Stimulated activated CD4-positive, alpha-beta T cell treated with anti-CD3 and anti-CD28 coated beads, Interleukin-15, amount 100 ng/mL, for 1 hour (primary cell): ENCODE data around the gene SDK1.

Source experiments
- DNase-seq, 2 donors: peaks; one replicate each; pipeline ENCODE4 v3.0.0-alpha.2; 2020; ENCODE audit warnings: low read depth in 1 of 2, low spot score in 1 of 2

The SDK1 gene

GRCh38 chr7:3866277-3866676, 565.2 kb downstream of the SDK1 start:
- no peak for DNase-seq

DNA sequence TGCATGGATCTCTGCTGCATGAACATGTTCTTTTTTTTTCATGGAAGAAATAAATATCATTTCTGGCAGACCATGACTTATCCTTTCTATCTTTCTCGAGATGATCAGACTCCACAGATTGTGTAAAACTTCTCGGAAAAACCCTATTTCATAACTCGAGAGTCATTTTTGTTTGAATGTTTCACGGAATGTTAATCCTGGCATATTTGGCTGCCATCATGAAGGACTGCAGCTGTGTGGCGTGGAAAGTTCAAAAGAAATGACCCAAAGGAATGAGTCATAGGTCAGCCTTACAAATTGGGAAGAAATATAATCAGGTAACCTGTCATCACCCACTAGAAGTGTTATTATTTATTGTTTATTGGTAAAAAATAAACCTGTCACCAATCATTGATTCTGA, 566.8 kb downstream of the SDK1 start:
- no peak for DNase-seq

- DNase-seq, result no peak
These were observed 578.5 kb downstream of the SDK1 start for GRCh38 chr7:3879355-3880075.

DNA sequence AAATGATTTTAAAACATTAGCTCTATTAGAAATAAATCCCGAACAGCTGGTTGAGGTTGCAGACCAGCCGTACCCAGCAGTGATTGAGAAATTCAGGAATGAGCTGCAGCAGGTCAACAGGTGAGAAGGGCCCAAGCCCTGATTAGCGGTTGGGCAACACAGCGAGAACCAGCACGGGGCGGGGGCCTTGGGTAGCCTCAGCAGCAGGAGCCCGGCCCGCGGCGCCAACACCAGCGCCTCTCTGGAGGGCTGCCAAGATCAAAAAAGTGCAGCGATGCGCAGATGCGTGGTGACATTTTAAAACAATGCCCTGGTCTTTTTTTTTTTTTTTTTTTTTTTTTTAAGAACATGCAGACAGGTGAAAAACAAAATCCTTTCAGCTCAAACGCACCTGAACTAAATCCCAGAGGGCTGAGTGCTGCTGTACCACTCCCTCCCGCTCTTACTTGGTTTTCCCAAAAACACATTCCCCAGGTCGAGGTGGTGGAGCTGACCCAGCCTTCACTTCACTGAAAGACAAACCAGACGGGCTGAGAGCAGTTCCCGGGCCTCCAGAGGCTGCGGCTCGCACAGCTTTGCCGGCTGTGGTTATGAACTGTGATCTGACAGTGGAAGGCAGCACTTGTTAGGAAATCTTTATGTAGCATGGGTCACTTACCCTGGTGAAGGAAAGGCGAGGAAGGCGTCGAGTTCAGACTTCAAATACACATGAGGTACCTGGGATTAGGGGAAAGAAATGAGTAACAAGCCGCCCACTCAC, 579.4 kb downstream of the SDK1 start:
- no peak for DNase-seq

DNA sequence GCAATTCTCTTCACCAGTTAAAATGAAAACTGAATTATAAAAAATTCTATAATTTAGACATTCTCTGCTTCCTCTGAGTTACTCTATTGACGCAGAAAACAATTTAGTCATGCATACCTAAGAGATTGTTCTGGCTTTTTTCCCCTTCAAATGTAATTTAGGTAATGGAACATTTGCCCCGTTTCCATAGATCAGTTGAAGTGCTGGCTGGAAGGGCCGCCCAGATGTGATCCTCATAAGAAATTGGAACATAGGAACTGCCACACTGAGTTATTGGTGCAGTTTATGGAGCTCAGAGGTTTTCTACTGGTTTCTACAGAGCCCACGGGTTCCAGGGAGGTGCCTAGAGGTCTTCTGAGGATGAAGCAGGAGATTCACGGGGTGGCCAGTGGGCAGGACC, 581.7 kb downstream of the SDK1 start:
- no peak for DNase-seq

DNA sequence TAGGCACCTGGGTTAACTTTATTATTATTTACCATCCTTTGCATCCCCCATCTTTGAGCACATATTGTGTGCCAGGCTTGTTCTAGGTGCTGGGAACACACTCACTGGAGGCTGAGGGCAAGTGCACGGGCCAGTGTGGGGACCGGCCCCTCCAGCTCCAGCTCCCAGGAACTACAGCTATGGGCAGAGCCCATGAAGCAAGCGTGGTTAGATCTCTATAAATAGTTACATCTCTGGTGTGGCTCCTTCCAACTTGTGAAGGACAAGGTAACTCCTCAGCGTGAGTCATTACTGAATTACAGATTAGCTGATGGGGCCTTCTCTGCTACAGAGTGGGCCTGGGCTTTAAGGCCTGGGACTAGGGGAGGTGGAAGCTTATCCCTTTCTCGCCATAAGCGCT, 583.5 kb downstream of the SDK1 start:
- no peak for DNase-seq

DNA sequence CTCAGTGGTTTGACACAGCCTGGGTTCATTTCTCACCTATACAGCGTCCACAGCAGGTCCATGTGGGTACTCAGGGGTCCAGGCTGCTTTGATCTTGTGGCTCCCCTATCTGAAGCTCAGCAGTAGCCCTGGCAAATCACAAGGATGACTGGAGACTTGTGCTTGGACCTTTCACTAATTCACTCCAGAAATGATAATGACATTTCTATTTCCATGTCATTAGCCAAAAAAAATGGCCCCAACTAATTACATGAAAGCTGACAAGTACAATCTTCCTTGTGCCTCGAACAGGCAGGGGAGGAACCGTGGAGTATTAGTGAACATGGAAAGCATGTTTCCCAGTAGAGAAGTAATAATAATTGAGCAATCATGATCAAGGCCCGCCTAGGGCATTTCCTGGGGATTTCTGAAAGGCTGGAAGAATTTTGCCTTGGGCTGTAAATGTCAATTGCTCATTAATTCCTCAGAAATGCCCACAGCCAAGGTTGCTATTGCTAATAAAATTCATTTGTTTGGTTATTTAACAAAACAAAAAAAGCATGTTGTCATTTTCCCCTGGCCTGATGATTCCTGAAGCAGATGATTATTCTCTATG, 586.1 kb downstream of the SDK1 start:
- no peak for DNase-seq

DNA sequence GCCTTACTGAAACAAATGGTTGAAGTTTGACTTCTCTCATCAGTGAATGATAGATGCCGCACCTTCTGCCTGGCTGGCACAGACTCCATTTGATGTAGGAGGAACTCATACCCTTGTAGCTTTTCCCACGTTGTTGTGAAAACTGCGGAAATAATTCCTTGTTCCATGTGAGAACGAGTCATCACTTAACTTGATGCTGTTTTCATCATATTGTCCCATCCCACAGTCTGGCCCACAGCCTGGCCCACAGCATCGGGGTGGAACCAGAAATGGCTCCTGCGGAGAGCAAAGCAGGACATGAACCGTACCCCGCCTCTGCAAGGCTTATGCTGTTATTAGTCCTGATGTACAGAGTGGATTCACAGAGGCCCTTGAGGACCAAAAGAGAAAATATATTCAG, 587.0 kb downstream of the SDK1 start:
- DNase-seq, result no peak

GRCh38 chr7:3892157-3892556, 591.1 kb downstream of the SDK1 start:
- no peak for DNase-seq

DNA sequence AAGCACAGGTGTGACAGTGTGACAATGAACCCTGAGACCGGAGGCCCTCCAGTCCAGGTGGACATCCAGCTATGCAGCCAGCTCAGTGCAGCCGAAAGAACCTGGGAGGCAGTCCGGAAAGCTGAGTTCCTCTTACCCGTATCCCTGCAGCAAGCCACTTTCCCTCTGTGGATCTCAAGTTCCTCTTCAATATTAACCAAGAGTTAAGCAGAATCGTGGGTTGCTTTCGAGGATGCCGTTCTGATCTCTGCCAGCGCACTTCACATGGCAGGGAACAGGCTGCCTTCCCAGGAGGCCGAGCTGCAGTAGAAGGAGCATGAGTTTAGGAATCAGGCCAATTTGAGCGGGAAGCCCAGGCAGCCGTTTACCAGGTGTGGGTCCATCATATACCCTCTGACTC, 591.6 kb downstream of the SDK1 start:
- no peak for DNase-seq

- no peak for DNase-seq
These were observed 592.2 kb downstream of the SDK1 start for GRCh38 chr7:3893151-3893788.

DNA sequence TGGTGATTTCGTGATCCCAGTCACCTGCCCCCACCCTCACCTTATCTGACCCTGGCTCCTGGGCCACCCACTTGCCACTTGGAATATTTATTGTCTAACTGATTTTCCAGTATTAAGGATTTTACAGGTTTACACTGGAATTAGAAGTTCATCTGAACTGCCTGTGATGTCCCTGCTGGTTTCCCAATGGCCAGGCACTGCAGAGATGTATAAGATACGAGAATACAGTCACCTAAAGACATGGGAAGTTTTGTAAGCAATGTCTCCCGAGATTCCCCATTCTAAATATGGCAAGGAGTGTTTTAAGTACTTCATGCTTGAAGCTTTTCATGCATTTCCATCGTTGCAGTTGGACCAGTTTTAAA, 592.7 kb downstream of the SDK1 start:
- no peak for DNase-seq

DNA sequence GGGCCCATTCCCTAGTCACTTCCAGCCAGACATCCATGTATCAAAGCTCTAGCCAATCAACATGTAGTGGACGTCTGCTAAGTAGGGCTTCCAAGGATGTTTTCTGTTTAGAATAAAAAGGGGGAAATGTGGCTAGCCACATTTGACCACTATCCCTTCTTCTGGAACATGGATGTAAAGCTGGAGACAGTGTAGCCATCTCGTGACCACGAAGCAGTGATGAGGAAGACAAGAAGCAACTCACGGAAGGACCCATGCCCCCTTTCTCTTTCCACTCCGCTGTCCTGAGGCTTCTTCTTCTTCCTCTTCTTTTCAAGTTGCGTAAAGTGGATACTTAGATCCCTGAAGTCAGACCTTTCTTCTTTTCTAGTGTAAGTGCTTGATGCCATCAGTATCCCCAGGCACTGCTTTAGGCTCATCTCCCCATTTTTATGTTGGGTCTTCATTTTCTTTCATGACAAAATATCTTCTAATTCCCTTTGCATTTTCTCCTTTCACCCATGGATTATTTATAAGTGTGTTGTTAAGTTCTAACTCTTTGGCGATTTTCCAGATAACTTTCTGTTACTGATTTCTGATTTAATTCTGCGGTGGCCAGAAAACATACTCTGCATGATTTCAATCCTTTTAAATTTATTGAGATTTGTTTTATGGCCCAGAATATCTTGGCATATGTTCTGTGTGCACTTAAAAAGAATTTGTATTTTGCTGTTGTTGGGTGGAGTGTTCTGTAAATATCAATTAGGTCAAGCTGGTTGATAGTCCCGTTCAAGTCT, 594.5 kb downstream of the SDK1 start:
- no peak for DNase-seq

DNA sequence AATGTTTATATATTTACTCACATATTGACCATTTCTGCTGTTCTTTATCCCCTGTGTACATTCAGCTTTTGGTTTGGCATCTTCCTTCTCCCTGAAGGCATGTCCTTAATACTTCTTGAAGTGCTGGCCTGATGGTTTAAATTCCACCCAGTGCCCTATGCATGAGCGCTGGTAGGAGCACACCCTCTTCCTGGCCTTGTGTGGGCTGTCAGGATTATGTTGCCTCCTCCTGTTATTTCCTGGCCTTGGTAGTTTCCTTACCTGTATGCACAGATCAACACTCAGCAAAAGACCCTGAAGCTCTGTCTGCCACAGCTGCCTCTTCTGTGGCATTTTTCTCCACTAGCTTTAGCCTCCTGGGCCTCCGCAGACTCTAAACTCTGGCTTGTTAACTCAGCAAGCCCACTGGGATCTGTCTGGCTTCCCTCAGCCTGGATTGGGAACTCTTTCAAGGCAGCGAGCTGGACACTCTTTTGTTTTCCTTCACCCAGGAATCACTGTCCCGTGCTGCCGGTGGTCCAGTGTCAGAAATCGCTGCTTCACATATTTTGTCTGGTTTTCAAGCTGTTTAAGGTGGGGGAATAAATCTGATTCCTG, 595.2 kb downstream of the SDK1 start:
- no peak for DNase-seq

DNA sequence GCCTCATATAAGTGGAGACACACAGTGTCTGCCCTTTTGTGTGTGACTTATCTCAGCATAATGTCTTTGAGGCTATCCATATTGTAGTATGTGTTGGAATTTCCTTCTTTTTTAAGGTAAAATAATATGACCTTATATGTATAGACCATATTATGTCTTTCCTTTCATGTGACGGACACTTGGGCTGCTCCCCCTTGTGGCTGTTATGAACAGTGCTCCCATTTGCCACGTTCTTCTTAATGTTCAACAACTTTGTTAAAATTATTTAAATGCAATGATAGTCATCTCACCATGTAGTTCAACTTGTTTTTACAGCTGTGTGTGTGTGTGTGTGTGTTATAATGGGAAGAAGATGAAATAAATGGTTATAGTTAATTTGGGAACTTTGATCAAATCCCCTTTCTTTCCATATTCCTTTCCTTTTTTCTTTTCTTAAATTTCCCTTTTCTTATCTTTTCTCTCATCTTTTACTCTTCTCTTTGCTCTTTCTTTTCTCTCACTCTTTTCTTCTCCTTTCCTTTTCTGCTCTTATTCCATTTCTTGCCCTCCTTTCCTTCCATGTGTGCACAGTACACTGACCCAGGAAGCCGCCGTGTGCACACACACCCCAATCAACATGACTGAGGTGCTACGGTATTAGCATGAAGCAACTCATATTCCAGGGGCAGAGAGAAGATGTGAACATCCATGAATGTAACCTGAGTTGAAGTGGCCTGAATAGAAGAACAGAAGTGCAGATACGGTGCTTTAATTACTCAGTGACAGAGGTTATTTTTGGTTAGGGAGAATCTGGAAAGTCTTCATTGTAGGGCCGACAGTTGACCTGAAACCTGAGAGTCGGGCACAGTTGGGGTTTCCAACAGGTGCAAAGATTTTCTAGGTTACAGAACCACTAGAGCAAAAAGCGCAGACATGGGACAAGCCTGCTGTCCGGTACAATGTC, 596.6 kb downstream of the SDK1 start:
- peak in 1 of 2 donors; percentile 14 for DNase-seq

GRCh38 chr7:3899559-3899991, 598.5 kb downstream of the SDK1 start:
- no peak for DNase-seq

- no peak for DNase-seq
These were observed 607.1 kb downstream of the SDK1 start for GRCh38 chr7:3908153-3908552.

- no peak for DNase-seq
These were observed 608.1 kb downstream of the SDK1 start for GRCh38 chr7:3909128-3909527.

DNA sequence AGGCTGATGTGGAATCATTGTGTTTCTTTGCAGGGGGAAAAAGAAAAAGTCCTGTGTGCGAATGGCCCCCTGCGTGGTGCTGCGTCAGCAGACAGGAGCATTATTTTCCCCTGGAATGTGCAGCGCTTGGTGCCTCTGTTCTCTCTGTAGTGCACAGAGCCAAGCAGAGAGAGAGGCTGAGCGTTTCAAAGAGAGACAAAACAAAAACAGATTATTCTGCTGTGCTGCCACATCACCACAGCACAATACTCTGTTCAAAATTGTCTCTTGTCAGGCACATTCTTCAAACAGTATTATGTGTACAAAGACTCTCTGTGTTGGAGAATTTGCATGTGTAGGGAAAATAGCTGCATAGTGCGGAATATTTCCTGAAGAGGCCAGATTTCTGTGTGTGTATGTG, 609.0 kb downstream of the SDK1 start:
- DNase-seq, result no peak

DNA sequence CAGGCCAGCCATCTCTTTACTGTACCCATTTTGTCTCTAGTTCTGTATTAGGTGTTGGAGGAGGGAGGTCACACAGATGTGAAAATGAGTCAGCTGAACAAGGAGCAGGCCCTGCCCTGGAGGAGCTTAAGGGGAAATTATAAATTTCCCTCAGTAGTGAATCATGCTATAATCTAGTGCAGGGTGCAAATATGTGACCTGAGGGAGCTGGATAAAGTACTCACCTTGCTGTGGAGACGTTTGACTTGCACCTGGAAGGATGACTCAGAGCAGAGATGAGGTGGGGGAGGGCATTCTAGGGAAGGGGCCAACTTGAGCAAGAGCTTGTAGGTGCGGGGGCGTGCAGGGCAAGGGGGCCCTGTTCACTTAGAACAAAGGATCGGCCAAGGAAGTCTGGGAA, 610.6 kb downstream of the SDK1 start:
- DNase-seq, result no peak
